ENCODE measurements around the gene RAD21L1. TPM values are rescaled to one million over a fixed set of nuclear protein-coding genes. Genes with fewer than 3 reads are reported as not detected.

RAD21L1 gene
- total RNA-seq, 1 donor from 2014 or later: 1.1 TPM

- no peak for TF ChIP-seq CTCF (IDR thresholded peaks at IDR 0.05; ENCODE audit: unreplicated experiment)
- Mint-ChIP-seq H3K27me3 (ENCODE audit: unreplicated experiment) (peaks cover 4% of the 10 kb centered on the region), H3K9me3 (ENCODE audit: unreplicated experiment) (no peaks in the 10 kb centered on the region), H3K36me3 (ENCODE audit: low read depth, unreplicated experiment) (peaks cover 3% of the 10 kb centered on the region), H3K4me3 (ENCODE audit: unreplicated experiment) (peak overlapping the region; percentile 86), H3K27ac (ENCODE audit: unreplicated experiment) (no peak overlapping the region), H3K4me1 (ENCODE audit: unreplicated experiment) (peaks cover 27% of the 10 kb centered on the region)
- DNase-seq (ENCODE audit: low spot score): no peak
Measured at GRCh38 chr20:1265916-1266166, 40.0 kb downstream of the RAD21L1 start.

GRCh38 chr20:1266167-1266973 is 40.5 kb downstream of the RAD21L1 start, which contains the start of gene SNPH:
Gene SNPH, plus strand, starts transcription at chr20:1266294. Its CDS starts 29,946 bp downstream, at chr20:1296240.
- Mint-ChIP-seq H3K27ac (ENCODE audit: unreplicated experiment) (no peak within 1 kb of the TSS), H3K36me3 (ENCODE audit: low read depth, unreplicated experiment) (peaks cover 3% of the 10 kb centered on the region), H3K9me3 (ENCODE audit: unreplicated experiment) (no peaks in the 10 kb centered on the region), H3K4me3 (ENCODE audit: unreplicated experiment) (peak within 1 kb of the TSS; percentile 86), H3K4me1 (ENCODE audit: unreplicated experiment) (peaks cover 27% of the 10 kb centered on the region), H3K27me3 (ENCODE audit: unreplicated experiment) (peaks cover 4% of the 10 kb centered on the region)
- no peak for TF ChIP-seq CTCF (IDR thresholded peaks at IDR 0.05; ENCODE audit: unreplicated experiment)
- DNase-seq (ENCODE audit: low spot score): peak; percentile 53

- Mint-ChIP-seq H3K4me1 (ENCODE audit: unreplicated experiment) (peaks cover 27% of the 10 kb centered on the region), H3K9me3 (ENCODE audit: unreplicated experiment) (no peaks in the 10 kb centered on the region), H3K27me3 (ENCODE audit: unreplicated experiment) (peaks cover 4% of the 10 kb centered on the region), H3K27ac (ENCODE audit: unreplicated experiment) (no peak overlapping the region), H3K4me3 (ENCODE audit: unreplicated experiment) (peak overlapping the region; percentile 86), H3K36me3 (ENCODE audit: low read depth, unreplicated experiment) (peaks cover 3% of the 10 kb centered on the region)
- no peak for TF ChIP-seq CTCF (IDR thresholded peaks at IDR 0.05; ENCODE audit: unreplicated experiment)
- no peak for DNase-seq (ENCODE audit: low spot score)
Measured at GRCh38 chr20:1267161-1267560, 41.3 kb downstream of the RAD21L1 start.

DNA sequence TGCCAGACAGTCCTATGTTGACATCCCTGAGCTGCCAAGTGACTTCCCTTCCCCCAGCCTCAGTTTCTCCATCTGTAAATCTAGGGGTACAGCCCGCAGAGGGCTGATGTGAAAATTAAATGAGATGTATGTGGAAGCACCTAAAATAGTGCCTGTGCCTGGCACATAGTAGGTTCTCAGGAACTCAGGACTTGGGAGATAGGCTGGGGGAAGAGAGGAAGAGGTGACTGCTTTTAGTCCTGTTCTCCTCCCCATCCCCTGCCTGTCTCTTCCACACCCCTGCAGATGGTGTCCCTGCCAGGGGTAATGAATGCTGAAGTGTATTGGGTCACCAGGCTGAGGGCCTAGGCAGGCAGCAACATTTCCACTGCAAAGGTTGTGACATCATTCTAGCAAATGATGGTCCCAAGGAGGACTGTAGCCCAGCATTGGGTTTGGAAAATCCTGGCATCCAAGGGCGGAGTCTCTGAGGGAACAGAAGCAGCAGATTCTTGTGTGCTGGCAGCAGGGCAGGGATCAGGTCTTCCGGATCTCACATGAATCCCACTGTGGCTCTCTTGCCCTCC is 42.0 kb downstream of the RAD21L1 start:
- TF ChIP-seq CTCF (IDR thresholded peaks at IDR 0.05; ENCODE audit: unreplicated experiment): no peak
- H3K9me3 Mint-ChIP-seq (ENCODE audit: unreplicated experiment): no peaks in the 10 kb centered on the region
- peaks cover 27% of the 10 kb centered on the region for H3K4me1 Mint-ChIP-seq (ENCODE audit: unreplicated experiment)
- peak overlapping the region; percentile 86 for H3K4me3 Mint-ChIP-seq (ENCODE audit: unreplicated experiment)
- H3K27me3 Mint-ChIP-seq (ENCODE audit: unreplicated experiment): peaks cover 4% of the 10 kb centered on the region
- no peak for DNase-seq (ENCODE audit: low spot score)
- H3K36me3 Mint-ChIP-seq (ENCODE audit: low read depth, unreplicated experiment): peaks cover 3% of the 10 kb centered on the region
- no peak overlapping the region for H3K27ac Mint-ChIP-seq (ENCODE audit: unreplicated experiment)

GRCh38 chr20:1269235-1269634 is 43.4 kb downstream of the RAD21L1 start:
- H3K4me1 Mint-ChIP-seq (ENCODE audit: unreplicated experiment): peaks cover 21% of the 10 kb centered on the region
- H3K4me3 Mint-ChIP-seq (ENCODE audit: unreplicated experiment): no peak overlapping the region
- H3K27ac Mint-ChIP-seq (ENCODE audit: unreplicated experiment): no peak overlapping the region
- peaks cover 4% of the 10 kb centered on the region for H3K27me3 Mint-ChIP-seq (ENCODE audit: unreplicated experiment)
- peaks cover 3% of the 10 kb centered on the region for H3K36me3 Mint-ChIP-seq (ENCODE audit: low read depth, unreplicated experiment)
- no peaks in the 10 kb centered on the region for H3K9me3 Mint-ChIP-seq (ENCODE audit: unreplicated experiment)
- no peak for TF ChIP-seq CTCF (IDR thresholded peaks at IDR 0.05; ENCODE audit: unreplicated experiment)
- no peak for DNase-seq (ENCODE audit: low spot score)

Data from endothelial cell (in vitro differentiated cells).